Mononuclear cell (primary cell): ENCODE measurements around the gene DCN. TPM values are rescaled to one million over a fixed set of nuclear protein-coding genes. Genes with fewer than 3 reads are reported as not detected.

Experiments
- total RNA-seq: library from RNA; depleted of rRNA; stranded (reverse); fragments of >200 nt; gene quantifications from one replicate; pipeline ENCODE4 v1.2.3, GENCODE V29; 2012

DCN gene
- total RNA-seq, 1 donor = 1.3 TPM

Other genes with a start within 250 kb of the DCN start
- not detected for gene CCER1, start 227.6 kb downstream of the DCN start, total RNA-seq
- not detected for gene EPYC, start 177.8 kb downstream of the DCN start, total RNA-seq
- gene KERA, start 124.8 kb downstream of the DCN start, total RNA-seq = not detected
- 0.10 TPM for gene LUM, start 71.3 kb downstream of the DCN start, total RNA-seq